Esophagus squamous epithelium (tissue), 4 donors: ENCODE results near the gene ARHGAP26.

Source experiments
- CTCF ChIP-seq, 6 experiments: fragments of 450-650 bp in 4 of 6; fragments of 200-600 bp in 2 of 6; sonication (generic) in 2 of 6; IDR thresholded peaks; one replicate each; pipeline ENCODE4 v1.5.1; 2016 to 2019; ENCODE audit warnings: antibody characterized with exemption in 6 of 6, mild to moderate bottlenecking in 4 of 6, moderate library complexity in 4 of 6
- POLR2A ChIP-seq, 4 donors: fragments of 450-650 bp; IDR thresholded peaks; one replicate each; pipeline ENCODE4 v1.6.1; 2017; ENCODE audit warnings: antibody characterized with exemption in 4 of 4, mild to moderate bottlenecking in 4 of 4, moderate library complexity in 3 of 4

- no peak for TF ChIP-seq CTCF (IDR thresholded peaks at IDR 0.05)
- no peak for TF ChIP-seq POLR2A (IDR thresholded peaks at IDR 0.05)
These were observed 261.8 kb downstream of the ARHGAP26 start for GRCh38 chr5:143031781-143032580.
